ENCODE data around the gene ADORA1. TPM values are rescaled to one million over a fixed set of nuclear protein-coding genes. Genes with fewer than 3 reads are reported as not detected.

ADORA1 gene
- polyA plus RNA-seq, 10 donors: 1.9 to 7.7 (median 4.5) TPM

GRCh38 chr1:203172184-203173010 is 44.9 kb downstream of the ADORA1 start:
- DNase-seq: peak; percentile 49 to 76 (median 60)

GRCh38 chr1:203173011-203173555 is 45.6 kb downstream of the ADORA1 start:
- DNase-seq: no peak

GRCh38 chr1:203173566-203173965 is 46.0 kb downstream of the ADORA1 start:
- peak; percentile 22 to 69 (median 46) for DNase-seq

GRCh38 chr1:203174324-203174985 is 46.9 kb downstream of the ADORA1 start:
- DNase-seq: no peak

GRCh38 chr1:203175237-203175826 is 47.8 kb downstream of the ADORA1 start, which contains the start of gene MYBPH:
MYBPH (minus strand) TSS chr1:203175826; CDS start chr1:203175755, 71 bp downstream.
- no peak for DNase-seq

- DNase-seq: peak; percentile 27 to 54 (median 31)
These were observed 48.3 kb downstream of the ADORA1 start for GRCh38 chr1:203175827-203176241.

- DNase-seq: no peak
These were observed 48.9 kb downstream of the ADORA1 start for GRCh38 chr1:203176273-203177035.

GRCh38 chr1:203177036-203177405 is 49.5 kb downstream of the ADORA1 start:
- no peak for DNase-seq

GRCh38 chr1:203177470-203178039 is 50.0 kb downstream of the ADORA1 start:
- DNase-seq: no peak

- no peak for DNase-seq
These were observed 50.6 kb downstream of the ADORA1 start for GRCh38 chr1:203178083-203178482.

- no peak for DNase-seq
These were observed 51.5 kb downstream of the ADORA1 start for GRCh38 chr1:203178821-203179666.

GRCh38 chr1:203179667-203180005 is 52.1 kb downstream of the ADORA1 start:
- DNase-seq: no peak

- no peak for DNase-seq
These were observed 53.2 kb downstream of the ADORA1 start for GRCh38 chr1:203180611-203181330.

GRCh38 chr1:203181586-203182386 is 54.3 kb downstream of the ADORA1 start:
- no peak for DNase-seq

GRCh38 chr1:203182387-203182953 is 54.9 kb downstream of the ADORA1 start:
- DNase-seq: no peak

GRCh38 chr1:203183828-203184227 is 56.3 kb downstream of the ADORA1 start:
- no peak for DNase-seq

- DNase-seq: no peak
These were observed 56.9 kb downstream of the ADORA1 start for GRCh38 chr1:203184467-203184866.

- DNase-seq: no peak
These were observed 57.5 kb downstream of the ADORA1 start for GRCh38 chr1:203185061-203185461.

All from muscle of back (tissue), 11 donors.